PFSK-1 (cell line): ENCODE data around the gene RANBP10.

ENCODE experiments used
- FOXP2 ChIP-seq: optimal IDR thresholded peaks from 2 replicates; pipeline ENCODE3; 2011; ENCODE audit warnings: borderline replicate concordance, control low read depth, inconsistent platforms; ENCODE audit not compliant: insufficient read depth; ENCODE audit errors: extremely low read length, extremely low read depth
- POLR2AphosphoS5 ChIP-seq: IDR thresholded peaks from 2 replicates; pipeline ENCODE4 v1.6.1; 2012; ENCODE audit warnings: low read depth, mild to moderate bottlenecking, control low read depth, low read length, moderate library complexity
- SIN3A ChIP-seq: IDR thresholded peaks from 2 replicates; pipeline ENCODE4 v1.6.1; 2012; ENCODE audit warnings: mild to moderate bottlenecking, low read length, moderate library complexity, borderline replicate concordance; ENCODE audit not compliant: insufficient read depth
- TAF1 ChIP-seq: IDR thresholded peaks from 2 replicates; pipeline ENCODE4 v1.6.1; 2012; ENCODE audit warnings: low read length, control low read depth, borderline replicate concordance; ENCODE audit not compliant: insufficient read depth
- TF ChIP-seq, protein P1 (sequence below), 2 experiments: IDR thresholded peaks; 2 replicates each; pipeline versions ENCODE4 v1.6.1 to v1.8.0; 2011 to 2012; ENCODE audit warnings: low read depth in 2 of 2, low read length in 2 of 2, control low read depth in 1 of 2, inconsistent platforms in 1 of 2, mild to moderate bottlenecking in 1 of 2, moderate library complexity in 1 of 2; ENCODE audit not compliant: insufficient read depth in 1 of 2

DNA sequence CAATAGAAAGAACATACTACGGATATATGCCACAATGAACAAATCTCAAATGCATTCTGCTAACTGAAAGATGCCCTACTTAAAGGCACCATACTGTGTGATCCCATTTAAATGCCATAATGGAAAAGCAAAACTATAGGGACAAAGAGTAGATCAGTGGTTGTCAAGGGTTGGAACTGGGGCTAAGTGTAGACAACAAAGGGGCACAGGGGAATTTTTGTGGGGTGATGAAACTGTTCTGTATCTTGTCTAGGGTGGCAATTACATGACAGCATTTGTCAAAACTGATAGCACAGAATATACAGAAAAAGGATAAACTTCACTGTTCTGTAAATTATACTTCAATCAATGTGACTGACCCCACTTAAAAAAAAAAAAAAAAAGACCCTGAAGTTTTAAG lies 104.9 kb downstream of the RANBP10 start:
- TF ChIP-seq POLR2AphosphoS5 (no peak), TAF1 (no peak), SIN3A (no peak), FOXP2 (no peak)
- TF ChIP-seq, protein P1, sequence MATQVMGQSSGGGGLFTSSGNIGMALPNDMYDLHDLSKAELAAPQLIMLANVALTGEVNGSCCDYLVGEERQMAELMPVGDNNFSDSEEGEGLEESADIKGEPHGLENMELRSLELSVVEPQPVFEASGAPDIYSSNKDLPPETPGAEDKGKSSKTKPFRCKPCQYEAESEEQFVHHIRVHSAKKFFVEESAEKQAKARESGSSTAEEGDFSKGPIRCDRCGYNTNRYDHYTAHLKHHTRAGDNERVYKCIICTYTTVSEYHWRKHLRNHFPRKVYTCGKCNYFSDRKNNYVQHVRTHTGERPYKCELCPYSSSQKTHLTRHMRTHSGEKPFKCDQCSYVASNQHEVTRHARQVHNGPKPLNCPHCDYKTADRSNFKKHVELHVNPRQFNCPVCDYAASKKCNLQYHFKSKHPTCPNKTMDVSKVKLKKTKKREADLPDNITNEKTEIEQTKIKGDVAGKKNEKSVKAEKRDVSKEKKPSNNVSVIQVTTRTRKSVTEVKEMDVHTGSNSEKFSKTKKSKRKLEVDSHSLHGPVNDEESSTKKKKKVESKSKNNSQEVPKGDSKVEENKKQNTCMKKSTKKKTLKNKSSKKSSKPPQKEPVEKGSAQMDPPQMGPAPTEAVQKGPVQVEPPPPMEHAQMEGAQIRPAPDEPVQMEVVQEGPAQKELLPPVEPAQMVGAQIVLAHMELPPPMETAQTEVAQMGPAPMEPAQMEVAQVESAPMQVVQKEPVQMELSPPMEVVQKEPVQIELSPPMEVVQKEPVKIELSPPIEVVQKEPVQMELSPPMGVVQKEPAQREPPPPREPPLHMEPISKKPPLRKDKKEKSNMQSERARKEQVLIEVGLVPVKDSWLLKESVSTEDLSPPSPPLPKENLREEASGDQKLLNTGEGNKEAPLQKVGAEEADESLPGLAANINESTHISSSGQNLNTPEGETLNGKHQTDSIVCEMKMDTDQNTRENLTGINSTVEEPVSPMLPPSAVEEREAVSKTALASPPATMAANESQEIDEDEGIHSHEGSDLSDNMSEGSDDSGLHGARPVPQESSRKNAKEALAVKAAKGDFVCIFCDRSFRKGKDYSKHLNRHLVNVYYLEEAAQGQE (IDR thresholded peaks at IDR 0.05; ENCODE audit: insufficient read depth in 1 of 2, low read depth in 2 of 2, low read length in 2 of 2), result no peak
